Measurements from ENCODE around the gene KCNG2.

Gene KCNG2

GRCh38 chr18:79778291-79778791, 19.4 kb upstream of the KCNG2 start:
- H3K36me3 Mint-ChIP-seq (ENCODE audit: low read depth): no peaks in the 10 kb centered on the region
- H3K27me3 Mint-ChIP-seq (ENCODE audit: low read depth, poor library complexity): peaks cover 58% of the 10 kb centered on the region
- H3K4me3 Mint-ChIP-seq: no peak overlapping the region
- TF ChIP-seq, protein P1, sequence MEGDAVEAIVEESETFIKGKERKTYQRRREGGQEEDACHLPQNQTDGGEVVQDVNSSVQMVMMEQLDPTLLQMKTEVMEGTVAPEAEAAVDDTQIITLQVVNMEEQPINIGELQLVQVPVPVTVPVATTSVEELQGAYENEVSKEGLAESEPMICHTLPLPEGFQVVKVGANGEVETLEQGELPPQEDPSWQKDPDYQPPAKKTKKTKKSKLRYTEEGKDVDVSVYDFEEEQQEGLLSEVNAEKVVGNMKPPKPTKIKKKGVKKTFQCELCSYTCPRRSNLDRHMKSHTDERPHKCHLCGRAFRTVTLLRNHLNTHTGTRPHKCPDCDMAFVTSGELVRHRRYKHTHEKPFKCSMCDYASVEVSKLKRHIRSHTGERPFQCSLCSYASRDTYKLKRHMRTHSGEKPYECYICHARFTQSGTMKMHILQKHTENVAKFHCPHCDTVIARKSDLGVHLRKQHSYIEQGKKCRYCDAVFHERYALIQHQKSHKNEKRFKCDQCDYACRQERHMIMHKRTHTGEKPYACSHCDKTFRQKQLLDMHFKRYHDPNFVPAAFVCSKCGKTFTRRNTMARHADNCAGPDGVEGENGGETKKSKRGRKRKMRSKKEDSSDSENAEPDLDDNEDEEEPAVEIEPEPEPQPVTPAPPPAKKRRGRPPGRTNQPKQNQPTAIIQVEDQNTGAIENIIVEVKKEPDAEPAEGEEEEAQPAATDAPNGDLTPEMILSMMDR (IDR thresholded peaks at IDR 0.05): no peak
- peaks cover 25% of the 10 kb centered on the region for H3K4me1 Mint-ChIP-seq
- H3K27ac Mint-ChIP-seq: no peak overlapping the region
- DNase-seq: no peak
- H3K9me3 Mint-ChIP-seq: peaks cover 16% of the 10 kb centered on the region

- no peak for DNase-seq
- peaks cover 60% of the 10 kb centered on the region for H3K27me3 Mint-ChIP-seq (ENCODE audit: low read depth, poor library complexity)
- H3K4me1 Mint-ChIP-seq: peaks cover 28% of the 10 kb centered on the region
- peaks cover 8% of the 10 kb centered on the region for H3K9me3 Mint-ChIP-seq
- TF ChIP-seq, protein P1 (IDR thresholded peaks at IDR 0.05): no peak
- no peak overlapping the region for H3K27ac Mint-ChIP-seq
- H3K36me3 Mint-ChIP-seq (ENCODE audit: low read depth): no peaks in the 10 kb centered on the region
- no peak overlapping the region for H3K4me3 Mint-ChIP-seq
These were observed 18.6 kb upstream of the KCNG2 start for GRCh38 chr18:79779021-79779699.

- peaks cover 8% of the 10 kb centered on the region for H3K9me3 Mint-ChIP-seq
These were observed 18.0 kb upstream of the KCNG2 start for GRCh38 chr18:79779700-79780190.

GRCh38 chr18:79780547-79780946, 17.2 kb upstream of the KCNG2 start:
- peaks cover 69% of the 10 kb centered on the region for H3K27me3 Mint-ChIP-seq (ENCODE audit: low read depth, poor library complexity)
- TF ChIP-seq, protein P1 (IDR thresholded peaks at IDR 0.05): no peak
- DNase-seq: no peak
- peaks cover 8% of the 10 kb centered on the region for H3K9me3 Mint-ChIP-seq
- no peak overlapping the region for H3K27ac Mint-ChIP-seq
- H3K36me3 Mint-ChIP-seq (ENCODE audit: low read depth): no peaks in the 10 kb centered on the region
- no peak overlapping the region for H3K4me3 Mint-ChIP-seq
- H3K4me1 Mint-ChIP-seq: peaks cover 34% of the 10 kb centered on the region

More at GRCh38 chr18:79779700-79780190, 18.0 kb upstream of the KCNG2 start:
- DNase-seq: no peak
- TF ChIP-seq, protein P1 (IDR thresholded peaks at IDR 0.05): no peak
- Mint-ChIP-seq H3K4me1 (peaks cover 32% of the 10 kb centered on the region), H3K36me3 (ENCODE audit: low read depth) (no peaks in the 10 kb centered on the region), H3K4me3 (no peak overlapping the region), H3K27me3 (ENCODE audit: low read depth, poor library complexity) (peaks cover 66% of the 10 kb centered on the region), H3K27ac (no peak overlapping the region)

- TF ChIP-seq, protein P1 (IDR thresholded peaks at IDR 0.05): no peak
- H3K27me3 Mint-ChIP-seq (ENCODE audit: low read depth, poor library complexity): peaks cover 68% of the 10 kb centered on the region
- H3K36me3 Mint-ChIP-seq (ENCODE audit: low read depth): no peaks in the 10 kb centered on the region
- H3K4me1 Mint-ChIP-seq: peaks cover 34% of the 10 kb centered on the region
- H3K27ac Mint-ChIP-seq: no peak overlapping the region
- H3K9me3 Mint-ChIP-seq: peaks cover 8% of the 10 kb centered on the region
- H3K4me3 Mint-ChIP-seq: no peak overlapping the region
- DNase-seq: no peak
These were observed 16.3 kb upstream of the KCNG2 start for GRCh38 chr18:79781331-79781941.

All from nephron progenitor cell (in vitro differentiated cells).